T-helper 2 cell treated with Interferon-gamma antibody and Interleukin-4, amounts not matched to agents 5 μg/mL and 100 μg/mL, for 36 hours (primary cell): ENCODE results near the gene EBPL.
"Not testable (repeated sequence)": the region's sequence is repeated elsewhere in the genome, so short reads cannot be mapped to it uniquely, and the experiment has no call there.

Experiments used
- DNase-seq: peaks from one replicate; pipeline ENCODE4 v3.0.0; 2021; ENCODE audit warnings: low spot score
- H3K27ac Mint-ChIP-seq: one replicate; pipeline ENCODE4 v1.8.0; 2021; ENCODE audit warnings: mild to moderate bottlenecking, mixed read lengths
- H3K27me3 Mint-ChIP-seq: one replicate; pipeline ENCODE4 v1.8.0; 2021; ENCODE audit warnings: low read depth, mixed read lengths
- H3K36me3 Mint-ChIP-seq: one replicate; pipeline ENCODE4 v1.8.0; 2021; ENCODE audit warnings: low read depth, mixed read lengths
- H3K4me1 Mint-ChIP-seq: one replicate; pipeline ENCODE4 v1.8.0; 2021; ENCODE audit warnings: low read depth, mixed read lengths
- H3K4me3 Mint-ChIP-seq: one replicate; pipeline ENCODE4 v1.8.0; 2022; ENCODE audit warnings: mild to moderate bottlenecking, moderate library complexity, mixed read lengths
- H3K9me3 Mint-ChIP-seq: one replicate; pipeline ENCODE4 v1.8.0; 2021; ENCODE audit warnings: mixed read lengths

The EBPL gene

GRCh38 chr13:49690995-49691784, at the start of gene EBPL:
TSS of gene EBPL (minus strand) at chr13:49691486. CDS start at chr13:49691424, 62 bp downstream.
- peak; percentile 85 for DNase-seq
- H3K27ac Mint-ChIP-seq, result peak within 1 kb of the TSS; percentile 67
- peak within 1 kb of the TSS; percentile 90 for H3K4me3 Mint-ChIP-seq
- H3K36me3 Mint-ChIP-seq, result peaks cover 7% of the 10 kb centered on the region
- H3K9me3 Mint-ChIP-seq, result no peaks in the 10 kb centered on the region
- no peaks in the 10 kb centered on the region for H3K27me3 Mint-ChIP-seq
- peaks cover 9% of the 10 kb centered on the region for H3K4me1 Mint-ChIP-seq

GRCh38 chr13:49740870-49741269, 49.6 kb upstream of the EBPL start:
- Mint-ChIP-seq H3K4me1 (peaks cover 4% of the 10 kb centered on the region), H3K27me3 (no peaks in the 10 kb centered on the region), H3K4me3 (no peak overlapping the region), H3K9me3 (no peaks in the 10 kb centered on the region), H3K36me3 (peaks cover 18% of the 10 kb centered on the region), H3K27ac (no peak overlapping the region)
- no peak for DNase-seq

- Mint-ChIP-seq H3K4me3 (no peak overlapping the region), H3K27ac (no peak overlapping the region), H3K4me1 (peaks cover 4% of the 10 kb centered on the region), H3K27me3 (no peaks in the 10 kb centered on the region), H3K9me3 (no peaks in the 10 kb centered on the region), H3K36me3 (peaks cover 11% of the 10 kb centered on the region)
- no peak for DNase-seq
These were observed 48.4 kb upstream of the EBPL start for GRCh38 chr13:49739498-49740187.

- H3K27me3 Mint-ChIP-seq, result no peaks in the 10 kb centered on the region
- H3K36me3 Mint-ChIP-seq, result peaks cover 9% of the 10 kb centered on the region
- H3K4me1 Mint-ChIP-seq, result no peaks in the 10 kb centered on the region
- no peak overlapping the region for H3K27ac Mint-ChIP-seq
- no peak for DNase-seq
- H3K4me3 Mint-ChIP-seq, result no peak overlapping the region
- no peaks in the 10 kb centered on the region for H3K9me3 Mint-ChIP-seq
These were observed 42.1 kb upstream of the EBPL start for GRCh38 chr13:49733181-49733951.

DNA sequence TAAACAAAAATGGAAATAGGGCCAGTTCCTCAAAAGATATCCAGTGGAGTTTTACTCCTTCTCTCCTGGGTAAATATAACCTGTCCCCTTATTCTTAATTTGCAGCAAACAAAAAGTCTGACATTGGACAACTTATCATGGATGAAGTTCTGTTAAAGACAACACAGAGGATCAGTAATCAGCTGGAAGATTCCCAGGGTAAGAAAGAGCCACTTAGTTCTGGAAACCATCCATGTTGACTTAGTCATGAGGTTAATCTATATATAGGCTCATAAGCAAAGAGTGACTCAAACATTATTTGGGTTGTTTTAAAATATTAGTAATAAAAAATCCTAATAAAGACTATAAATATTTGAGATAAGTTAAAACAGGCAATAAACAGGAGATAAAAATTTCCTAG, 40.5 kb upstream of the EBPL start:
- no peaks in the 10 kb centered on the region for H3K4me1 Mint-ChIP-seq
- peaks cover 22% of the 10 kb centered on the region for H3K36me3 Mint-ChIP-seq
- H3K27me3 Mint-ChIP-seq, result no peaks in the 10 kb centered on the region
- no peak overlapping the region for H3K4me3 Mint-ChIP-seq
- no peaks in the 10 kb centered on the region for H3K9me3 Mint-ChIP-seq
- no peak overlapping the region for H3K27ac Mint-ChIP-seq
- no peak for DNase-seq

GRCh38 chr13:49716615-49717014, 25.3 kb upstream of the EBPL start:
- H3K4me1 Mint-ChIP-seq, result no peaks in the 10 kb centered on the region

GRCh38 chr13:49714757-49715156, 23.5 kb upstream of the EBPL start:
- Mint-ChIP-seq H3K27ac (no peak overlapping the region), H3K4me3 (no peak overlapping the region), H3K36me3 (peaks cover 56% of the 10 kb centered on the region), H3K9me3 (peaks cover 24% of the 10 kb centered on the region), H3K4me1 (no peaks in the 10 kb centered on the region), H3K27me3 (no peaks in the 10 kb centered on the region)
- DNase-seq, result no peak

More at GRCh38 chr13:49716615-49717014, 25.3 kb upstream of the EBPL start:
- Mint-ChIP-seq H3K27ac (no peak overlapping the region), H3K9me3 (peaks cover 24% of the 10 kb centered on the region), H3K36me3 (peaks cover 51% of the 10 kb centered on the region), H3K4me3 (no peak overlapping the region), H3K27me3 (no peaks in the 10 kb centered on the region)
- no peak for DNase-seq

GRCh38 chr13:49711218-49711863, 20.1 kb upstream of the EBPL start:
- H3K36me3 Mint-ChIP-seq, result peaks cover 44% of the 10 kb centered on the region
- DNase-seq, result no peak
- no peaks in the 10 kb centered on the region for H3K27me3 Mint-ChIP-seq
- H3K4me3 Mint-ChIP-seq, result no peak overlapping the region
- H3K27ac Mint-ChIP-seq, result no peak overlapping the region
- H3K4me1 Mint-ChIP-seq, result no peaks in the 10 kb centered on the region
- H3K9me3 Mint-ChIP-seq, result peaks cover 16% of the 10 kb centered on the region

- peaks cover 24% of the 10 kb centered on the region for H3K36me3 Mint-ChIP-seq
- not testable (repeated sequence) for H3K27me3 Mint-ChIP-seq, H3K4me3 Mint-ChIP-seq, H3K4me1 Mint-ChIP-seq, H3K27ac Mint-ChIP-seq, H3K9me3 Mint-ChIP-seq, DNase-seq
These were observed 13.0 kb upstream of the EBPL start for GRCh38 chr13:49704264-49704663.

DNA sequence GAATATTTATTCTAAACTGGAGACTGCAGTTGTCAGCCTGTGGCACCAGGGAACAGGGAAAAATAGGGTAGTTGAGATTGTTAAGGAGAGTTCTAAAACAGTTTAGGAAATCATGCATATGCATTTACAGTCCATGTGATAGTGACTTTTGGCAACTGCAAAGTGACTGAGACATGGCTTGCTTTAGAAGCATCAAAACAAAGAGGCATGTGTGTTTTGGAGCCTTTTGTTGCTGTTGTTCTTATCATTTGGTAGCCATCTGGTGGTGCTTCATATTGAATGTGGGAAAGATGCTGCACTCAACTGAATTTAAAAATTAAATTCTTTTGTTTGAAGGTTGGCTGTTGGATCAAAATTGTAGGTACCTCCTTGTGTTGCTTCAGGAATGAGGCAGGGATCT, 10.2 kb upstream of the EBPL start:
- no peaks in the 10 kb centered on the region for H3K27me3 Mint-ChIP-seq
- no peak overlapping the region for H3K27ac Mint-ChIP-seq
- H3K4me3 Mint-ChIP-seq, result no peak overlapping the region
- H3K9me3 Mint-ChIP-seq, result no peaks in the 10 kb centered on the region
- H3K36me3 Mint-ChIP-seq, result peaks cover 22% of the 10 kb centered on the region
- peaks cover 7% of the 10 kb centered on the region for H3K4me1 Mint-ChIP-seq
- no peak for DNase-seq

GRCh38 chr13:49697468-49697867, 6.2 kb upstream of the EBPL start:
- H3K36me3 Mint-ChIP-seq, result peaks cover 19% of the 10 kb centered on the region
- no peak for DNase-seq
- H3K9me3 Mint-ChIP-seq, result no peaks in the 10 kb centered on the region
- H3K27me3 Mint-ChIP-seq, result no peaks in the 10 kb centered on the region
- H3K4me1 Mint-ChIP-seq, result peaks cover 7% of the 10 kb centered on the region
- H3K27ac Mint-ChIP-seq, result no peak overlapping the region
- no peak overlapping the region for H3K4me3 Mint-ChIP-seq

DNA sequence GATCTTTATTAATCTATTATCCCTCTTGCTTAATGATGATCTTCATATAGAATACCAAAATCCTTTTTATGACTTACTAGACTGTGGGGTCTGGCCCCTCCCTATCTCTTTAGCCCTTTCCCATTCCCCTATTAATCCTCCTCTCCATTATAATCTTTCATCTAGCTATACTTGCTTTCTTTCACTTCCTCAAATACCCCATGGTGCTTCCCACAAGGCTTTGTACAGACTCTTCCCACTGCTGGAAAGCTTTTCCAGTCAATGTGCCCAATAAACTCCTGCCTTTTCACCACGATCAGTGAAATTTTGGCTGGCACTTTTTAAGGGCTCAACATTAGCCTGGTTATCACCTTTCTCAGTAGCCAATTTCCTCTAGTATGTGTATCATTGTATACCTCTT, 3.2 kb upstream of the EBPL start:
- Mint-ChIP-seq H3K9me3 (no peaks in the 10 kb centered on the region), H3K4me3 (no peak overlapping the region), H3K27me3 (no peaks in the 10 kb centered on the region), H3K36me3 (peaks cover 4% of the 10 kb centered on the region), H3K27ac (no peak overlapping the region), H3K4me1 (peaks cover 16% of the 10 kb centered on the region)
- DNase-seq, result no peak

DNA sequence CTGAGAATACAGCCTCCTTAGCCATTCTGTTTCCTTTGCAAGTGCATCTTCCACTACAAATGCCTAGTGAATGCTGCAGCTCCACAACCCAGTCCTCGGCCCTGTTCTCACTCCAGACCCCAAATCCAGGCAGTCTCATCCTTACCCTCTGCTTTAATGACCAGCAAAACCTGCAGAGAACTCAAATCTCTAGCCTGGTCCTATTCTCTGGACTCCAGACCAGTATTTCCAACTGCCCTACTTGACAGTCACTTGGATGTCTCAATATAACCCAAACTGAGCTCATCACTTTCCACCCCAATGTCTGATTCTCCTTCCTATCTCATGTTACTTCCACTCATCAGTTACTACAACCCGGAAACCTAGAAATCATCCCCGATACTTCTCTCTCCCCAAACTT, 2.6 kb upstream of the EBPL start:
- no peaks in the 10 kb centered on the region for H3K9me3 Mint-ChIP-seq
- peaks cover 15% of the 10 kb centered on the region for H3K4me1 Mint-ChIP-seq
- H3K27ac Mint-ChIP-seq, result no peak overlapping the region
- no peak for DNase-seq
- H3K27me3 Mint-ChIP-seq, result no peaks in the 10 kb centered on the region
- H3K36me3 Mint-ChIP-seq, result peaks cover 4% of the 10 kb centered on the region
- H3K4me3 Mint-ChIP-seq, result no peak overlapping the region
